Putamen (tissue), 1 donor: ENCODE data around the gene CASQ2.

ENCODE experiments used
- DNase-seq: peaks from one replicate; pipeline ENCODE4 v3.0.0-alpha.2; 2016; ENCODE audit warnings: low spot score

The CASQ2 gene

GRCh38 chr1:115661157-115661556 lies 107.4 kb downstream of the CASQ2 start:
- DNase-seq, result no peak

- DNase-seq, result no peak
Observed at GRCh38 chr1:115660151-115660550, 108.4 kb downstream of the CASQ2 start.

DNA sequence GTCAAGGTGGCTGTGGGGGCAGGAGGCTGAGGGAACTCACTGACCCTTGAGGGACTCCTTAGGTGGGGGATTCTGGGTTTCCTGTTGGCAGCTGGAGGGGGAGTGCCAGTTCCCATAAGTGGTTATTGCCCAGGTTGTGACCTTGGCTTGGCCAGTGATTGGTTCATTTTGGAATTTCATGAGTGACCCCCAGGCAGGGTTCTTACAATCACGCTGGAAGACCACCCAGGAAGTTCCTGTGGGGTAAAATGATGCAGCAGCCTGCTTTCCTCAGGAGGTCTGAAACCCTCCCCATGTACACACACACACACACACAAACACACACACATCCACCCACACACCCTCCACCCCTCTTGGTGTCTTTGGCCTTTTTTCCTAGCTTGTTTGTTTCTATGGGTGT lies 109.9 kb downstream of the CASQ2 start:
- no peak for DNase-seq

GRCh38 chr1:115656461-115657077 lies 111.9 kb downstream of the CASQ2 start:
- no peak for DNase-seq

- DNase-seq, result no peak
Observed at GRCh38 chr1:115655916-115656315, 112.6 kb downstream of the CASQ2 start.

DNA sequence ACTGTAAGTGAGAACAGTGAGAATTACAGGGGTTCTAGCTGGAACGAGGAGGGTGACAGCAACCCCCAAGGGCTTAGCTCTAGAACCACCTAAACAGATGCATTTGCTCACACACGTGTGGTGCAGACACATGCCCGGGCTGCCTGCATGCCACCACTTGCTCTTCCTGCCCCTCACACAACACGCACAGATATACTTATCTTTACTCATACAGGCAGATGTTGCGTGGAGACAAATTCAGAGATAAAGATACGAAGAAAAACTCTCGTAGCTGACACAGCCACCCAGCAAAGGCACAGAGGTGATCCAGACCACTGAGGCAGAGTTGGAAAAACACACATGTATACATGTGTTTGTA lies 113.2 kb downstream of the CASQ2 start:
- no peak for DNase-seq

DNA sequence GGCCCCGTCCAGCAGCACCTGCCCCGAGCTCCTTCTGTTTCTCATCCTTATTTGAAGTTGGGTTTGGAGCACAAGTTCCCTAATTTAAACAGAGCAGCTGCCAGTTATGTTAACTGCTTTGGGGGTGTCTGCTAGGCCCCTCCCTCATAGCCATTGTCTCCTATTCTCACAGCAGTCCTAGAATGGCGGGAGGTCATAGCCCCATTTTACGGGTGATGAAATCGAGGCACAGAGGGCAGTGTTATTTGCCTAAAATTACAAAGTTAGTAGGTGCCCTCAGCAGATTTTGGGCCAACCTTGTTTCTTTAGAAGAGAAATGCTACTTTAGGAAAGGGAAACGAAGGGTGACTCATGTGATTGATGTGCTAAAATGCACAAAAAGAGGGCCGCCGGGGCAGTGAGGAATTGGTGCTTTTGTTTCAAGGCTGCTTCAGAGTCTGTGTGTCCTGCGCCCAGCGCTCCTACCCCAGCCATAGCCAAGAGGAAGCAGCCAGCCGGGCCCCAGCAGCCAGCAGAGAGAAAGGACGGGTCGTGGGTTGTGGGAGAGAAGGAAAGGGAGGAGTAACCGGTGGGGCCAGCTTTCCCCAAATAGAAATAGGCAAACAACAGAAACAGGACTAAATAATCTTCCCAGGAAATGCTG lies 113.7 kb downstream of the CASQ2 start:
- DNase-seq, result no peak

GRCh38 chr1:115654125-115654524 lies 114.4 kb downstream of the CASQ2 start:
- DNase-seq, result no peak

DNA sequence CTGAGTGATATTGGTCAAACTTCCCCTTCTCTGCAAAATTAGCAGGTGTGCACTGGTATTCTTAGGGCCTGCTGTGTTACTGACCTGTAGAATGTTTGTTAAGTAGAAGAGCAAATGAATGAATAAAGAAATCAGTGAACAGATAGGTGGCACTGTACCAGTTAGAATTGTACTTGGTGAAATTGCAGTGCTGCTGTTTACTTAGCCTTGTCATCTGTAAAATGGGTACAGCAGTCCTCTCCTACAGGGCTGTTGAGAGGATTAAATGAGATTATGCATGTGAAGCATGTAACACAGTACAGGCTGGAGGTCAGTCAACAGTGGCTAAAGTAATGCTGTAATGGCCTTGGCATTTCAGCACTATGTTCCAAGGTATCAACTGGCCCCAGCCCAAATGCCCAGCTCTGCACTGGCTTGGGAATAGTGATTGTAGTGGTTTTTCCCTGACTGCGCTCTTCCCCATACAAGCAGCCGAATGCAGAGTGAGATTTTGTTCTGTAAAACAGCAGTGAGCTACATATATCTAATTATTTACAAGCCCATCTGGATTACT lies 116.2 kb downstream of the CASQ2 start:
- DNase-seq, result no peak

DNA sequence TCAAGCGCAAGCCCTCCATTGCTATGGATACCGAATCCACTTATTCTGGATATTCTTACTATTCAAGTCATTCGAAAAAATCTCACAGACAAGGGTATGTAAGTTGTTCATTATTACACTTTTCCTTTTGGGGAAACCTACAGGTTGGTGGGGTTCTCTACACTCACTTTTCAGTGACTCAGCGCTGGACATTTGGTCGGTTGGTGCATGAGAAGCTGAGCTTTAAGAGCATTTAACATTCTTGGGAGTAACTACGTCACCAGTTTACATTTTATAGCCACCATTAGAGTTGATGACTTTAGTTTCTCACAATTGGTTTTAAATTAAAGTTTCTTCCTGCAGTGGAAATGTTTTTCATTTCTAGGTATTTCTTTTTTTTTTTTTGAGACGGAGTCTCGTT lies 117.1 kb downstream of the CASQ2 start:
- no peak for DNase-seq

DNA sequence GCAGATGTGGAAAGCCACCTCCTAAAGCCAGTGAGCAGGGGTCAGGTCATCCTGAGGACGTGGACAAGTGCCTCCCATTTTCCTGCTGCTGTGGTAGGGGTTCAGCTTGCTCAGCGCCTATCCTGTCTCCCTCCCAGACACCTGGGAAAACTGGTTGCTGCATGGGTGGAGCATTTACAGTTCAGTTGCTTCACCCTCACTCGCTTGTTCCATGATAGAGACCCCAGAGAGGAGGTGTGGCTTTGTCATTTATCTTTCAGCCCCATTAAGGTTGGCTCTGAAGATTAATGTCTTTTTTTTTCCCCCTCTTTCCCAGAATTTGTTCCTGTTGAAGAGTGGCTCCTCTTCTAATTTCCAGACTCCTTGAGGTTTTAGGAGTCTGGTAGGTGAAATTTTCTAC lies 117.6 kb downstream of the CASQ2 start:
- DNase-seq, result no peak
